Esophagus muscularis mucosa (tissue), 4 donors: ENCODE measurements around the gene LHX3. TPM values are rescaled to one million over a fixed set of nuclear protein-coding genes. Genes with fewer than 3 reads are reported as not detected.

Experiments
- DNase-seq: peaks from one replicate; pipeline ENCODE4 v3.0.0-alpha.2; 2017; ENCODE audit errors: extremely low spot score
- H3K27ac ChIP-seq, 4 donors: fragments of 200-600 bp; sonication (generic); replicated peaks in 1 of 4; 1 replicate in 3 of 4; 2 replicates in 1 of 4; pipeline ENCODE4 v1.5.1; 2016 to 2019; ENCODE audit warnings: mild to moderate bottlenecking in 1 of 4
- H3K27me3 ChIP-seq, 4 donors: fragments of 200-600 bp; sonication (generic); one replicate each; pipeline versions ENCODE4 v1.5.1 to v1.6.0; 2016 to 2019
- H3K36me3 ChIP-seq, 4 donors: fragments of 200-600 bp; sonication (generic); one replicate each; pipeline ENCODE4 v1.5.1; 2016 to 2019
- H3K4me1 ChIP-seq, 4 donors: fragments of 200-600 bp; sonication (generic); one replicate each; pipeline ENCODE4 v1.5.1; 2016 to 2019
- H3K4me3 ChIP-seq, 4 donors: fragments of 200-600 bp; sonication (generic); 1 replicate in 2 of 4; 2 replicates in 2 of 4; pipeline ENCODE4 v1.5.1; 2016 to 2019; ENCODE audit warnings: mild to moderate bottlenecking in 4 of 4, moderate library complexity in 1 of 4
- H3K9me3 ChIP-seq, 4 donors: fragments of 200-600 bp; sonication (generic); 1 replicate in 3 of 4; 2 replicates in 1 of 4; pipeline ENCODE4 v1.5.1; 2016 to 2019
- CTCF ChIP-seq, 3 experiments: fragments of 200-600 bp in 2 of 3; fragments of 450-650 bp in 1 of 3; sonication (generic) in 2 of 3; IDR thresholded peaks; one replicate each; pipeline ENCODE4 v1.5.1; 2017 to 2019; ENCODE audit warnings: antibody characterized with exemption in 3 of 3, mild to moderate bottlenecking in 2 of 3, moderate library complexity in 1 of 3
- EP300 ChIP-seq: sonication (generic); formaldehyde crosslinking; IDR thresholded peaks from one replicate; pipeline ENCODE4 v1.6.1; 2017; ENCODE audit warnings: antibody characterized with exemption
- POLR2A ChIP-seq: fragments of 450-650 bp; IDR thresholded peaks from one replicate; pipeline ENCODE4 v1.6.1; 2017; ENCODE audit warnings: antibody characterized with exemption, moderate library complexity, mild to moderate bottlenecking, low read depth
- POLR2AphosphoS5 ChIP-seq, 2 donors: sonication (generic); formaldehyde crosslinking; IDR thresholded peaks; one replicate each; pipeline ENCODE4 v1.6.1; 2017; ENCODE audit warnings: antibody characterized with exemption in 2 of 2
- WGBS: methylation state at CpG from one replicate; pipeline ENCODE4 v1.1.5; 2018; 5-methylcytosine and 5-hydroxymethylcytosine counted together
- intact Hi-C: fragments of 100-400 bp; cut with DNase I; formaldehyde crosslinking; loops from one replicate; pipeline ENCODE4 v1.15.1; 2023
- total RNA-seq, 4 donors: library from RNA; depleted of rRNA; stranded (reverse); fragments of >200 nt; gene quantifications; one replicate each; pipeline versions ENCODE4 v1.1.0 to v1.2.1, GENCODE V29; 2016

The LHX3 gene
- total RNA-seq, 4 donors from 2014 or later = not detected

DNA sequence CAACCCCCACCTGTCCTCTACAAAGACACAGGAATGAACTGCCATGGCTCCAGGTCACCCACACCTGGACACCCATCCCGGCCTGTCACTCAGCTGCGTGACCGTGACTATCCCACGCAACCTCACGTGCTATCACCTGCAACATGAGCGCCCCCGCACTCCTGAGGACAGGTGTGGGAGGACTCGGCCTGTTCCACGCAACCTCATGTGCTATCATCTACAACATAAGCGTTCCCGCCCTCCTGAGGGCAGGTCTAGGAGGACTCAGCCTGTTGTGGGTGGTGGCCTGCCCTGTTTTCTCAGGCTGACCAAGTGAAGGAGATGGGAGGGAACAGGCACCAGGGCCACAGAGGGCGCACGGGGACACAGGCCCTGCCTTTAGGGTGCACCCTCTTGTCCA lies 36.6 kb upstream of the LHX3 start:
- TF ChIP-seq POLR2AphosphoS5 (IDR thresholded peaks at IDR 0.05) = no peak
- no peak for TF ChIP-seq POLR2A
- no peak for TF ChIP-seq CTCF (IDR thresholded peaks at IDR 0.05)
- TF ChIP-seq EP300 = no peak
- H3K27me3 ChIP-seq = no peaks in the 10 kb centered on the region
- H3K4me1 ChIP-seq = peaks cover 36 to 59% (median 42%) of the 10 kb centered on the region in 4 donors
- 95% methylated on average over 6 of the region's 13 CpGs for WGBS
- intact Hi-C loops = no loop called here
- H3K27ac ChIP-seq = no peak overlapping the region
- H3K4me3 ChIP-seq = no peak overlapping the region
- no peak for DNase-seq
- H3K36me3 ChIP-seq = peaks cover 4 to 15% (median 9%) of the 10 kb centered on the region in 4 donors
- H3K9me3 ChIP-seq = no peaks in the 10 kb centered on the region

GRCh38 chr9:136240941-136241340 lies 36.0 kb upstream of the LHX3 start:
- intact Hi-C loops = no loop called here
- DNase-seq = no peak
- Histone ChIP-seq H3K36me3 (peaks cover 7 to 21% (median 15%) of the 10 kb centered on the region in 4 donors), H3K27me3 (no peaks in the 10 kb centered on the region), H3K9me3 (no peaks in the 10 kb centered on the region), H3K4me1 (peaks cover 30 to 53% (median 40%) of the 10 kb centered on the region in 4 donors), H3K27ac (no peak overlapping the region), H3K4me3 (no peak overlapping the region)
- TF ChIP-seq POLR2A (no peak), EP300 (no peak), CTCF (IDR thresholded peaks at IDR 0.05) (no peak), POLR2AphosphoS5 (IDR thresholded peaks at IDR 0.05) (no peak)
- 95% methylated on average over 10 of the region's 20 CpGs for WGBS

- DNase-seq = no peak
- Histone ChIP-seq H3K36me3 (peaks cover 7 to 31% (median 23%) of the 10 kb centered on the region in 4 donors), H3K9me3 (no peaks in the 10 kb centered on the region), H3K27ac (no peak overlapping the region), H3K4me3 (no peak overlapping the region), H3K4me1 (peaks cover 25 to 48% (median 36%) of the 10 kb centered on the region in 4 donors), H3K27me3 (no peaks in the 10 kb centered on the region)
- TF ChIP-seq EP300 (no peak), POLR2AphosphoS5 (IDR thresholded peaks at IDR 0.05) (no peak), CTCF (IDR thresholded peaks at IDR 0.05) (no peak), POLR2A (no peak)
- intact Hi-C loops = no loop called here
- 73% methylated on average over 2 of the region's 2 CpGs for WGBS
Measured at GRCh38 chr9:136239983-136240330, 35.0 kb upstream of the LHX3 start.

DNA sequence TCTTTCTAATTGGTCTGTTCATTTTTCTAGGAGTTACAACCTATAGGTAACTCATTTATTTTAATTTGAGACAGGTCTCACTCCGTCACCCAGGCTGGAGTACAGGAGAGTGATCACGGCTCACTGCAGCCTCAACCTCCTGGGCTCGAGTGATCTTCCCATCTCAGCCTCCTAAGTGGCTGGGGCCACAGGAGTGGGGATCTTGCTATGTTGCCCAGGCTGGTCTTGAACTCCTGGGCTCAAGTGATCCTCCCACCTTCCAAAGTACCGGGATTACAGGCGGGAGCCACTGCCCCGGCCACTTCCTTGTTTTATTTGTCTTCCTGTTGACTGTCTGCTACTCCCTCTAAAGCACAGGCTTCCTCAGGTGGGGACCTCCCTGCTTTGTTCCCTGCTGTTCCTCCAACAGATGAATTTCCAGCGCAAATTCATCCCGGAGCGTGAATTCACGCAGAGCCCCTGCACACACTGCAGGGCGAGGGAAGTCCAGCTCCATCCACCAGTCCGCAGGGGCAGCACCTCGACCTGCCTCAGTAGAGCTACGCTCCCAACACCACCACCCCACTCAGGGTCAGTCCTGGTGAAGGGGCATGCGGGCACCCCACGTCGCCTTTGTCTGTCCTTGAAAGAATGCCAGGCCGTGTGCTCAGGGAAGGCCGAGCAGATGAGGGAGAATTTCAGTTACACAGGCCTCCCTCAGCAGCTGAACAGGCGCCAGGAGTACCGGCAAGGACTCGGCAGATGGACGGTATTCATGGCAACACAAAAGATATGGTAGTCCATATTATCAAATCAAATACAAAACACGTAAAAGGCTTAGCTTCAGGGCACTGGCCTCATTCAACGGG lies 34.4 kb upstream of the LHX3 start:
- WGBS = 77% methylated on average over 25 of the region's 25 CpGs
- peaks cover 7 to 36% (median 24%) of the 10 kb centered on the region in 4 donors for H3K36me3 ChIP-seq
- intact Hi-C loops = no loop called here
- no peak for TF ChIP-seq POLR2A
- no peak for TF ChIP-seq POLR2AphosphoS5 (IDR thresholded peaks at IDR 0.05)
- TF ChIP-seq CTCF (IDR thresholded peaks at IDR 0.05) = no peak
- no peak for TF ChIP-seq EP300
- peaks cover 19 to 42% (median 30%) of the 10 kb centered on the region in 4 donors for H3K4me1 ChIP-seq
- H3K27me3 ChIP-seq = no peaks in the 10 kb centered on the region
- H3K9me3 ChIP-seq = no peaks in the 10 kb centered on the region
- no peak for DNase-seq
- no peak overlapping the region for H3K27ac ChIP-seq
- H3K4me3 ChIP-seq = no peak overlapping the region
